Panc1 (cell line): ENCODE measurements around the gene FGF5. TPM values are rescaled to one million over a fixed set of nuclear protein-coding genes. Genes with fewer than 3 reads are reported as not detected.
A peak's percentile ranks its signal among the peaks of the same experiment; 100 is the strongest.

ENCODE experiments used
- ATAC-seq: fragments of 200-7000 bp; cut with Tn5 transposase; 2 replicates; pipeline ENCODE4 v1.9.1; 2020; ENCODE audit warnings: mild to moderate bottlenecking, moderate library complexity
- BruUV-seq: library from RNA; stranded (reverse); fragments of 400-500 nt; replicated peaks from 2 replicates; lab custom pipeline; 2021; lab: Mats Ljungman, UMichigan
- CTCF ChIA-PET: fragments of 300-600 bp; sonication (Branson Sonifier 250); formaldehyde crosslinking; loops from one replicate; lab custom pipeline; 2022; ENCODE audit warnings: antibody characterized with exemption; lab: Charles Lee
- POLR2A ChIA-PET: fragments of 300-600 bp; sonication (Branson Sonifier 250); formaldehyde crosslinking; loops from one replicate; lab custom pipeline; 2022; ENCODE audit warnings: antibody characterized with exemption; lab: Charles Lee
- DNase-seq: peaks from one replicate; pipeline ENCODE4 v3.0.0-alpha.2; 2010; ENCODE audit warnings: low read depth, low spot score
- H3K27ac ChIP-seq: 2 replicates; pipeline ENCODE4 v1.5.1; 2011; ENCODE audit warnings: mild to moderate bottlenecking, low read length, inconsistent platforms
- H3K27me3 ChIP-seq: fragments of 200-500 bp; sonication (Bioruptor generic); 2 replicates; pipeline ENCODE4 v1.6.0; 2014; ENCODE audit warnings: low read length, inconsistent platforms; ENCODE audit not compliant: control insufficient read depth, insufficient read depth
- H3K36me3 ChIP-seq: fragments of 200-500 bp; sonication (Bioruptor generic); 2 replicates; pipeline ENCODE4 v1.5.1; 2014; ENCODE audit warnings: inconsistent platforms, mild to moderate bottlenecking, low read length, moderate library complexity; ENCODE audit not compliant: control insufficient read depth, insufficient read depth
- H3K4me1 ChIP-seq: 2 replicates; pipeline ENCODE4 v1.5.1; 2011; ENCODE audit warnings: inconsistent platforms, mild to moderate bottlenecking, low read length, moderate library complexity; ENCODE audit not compliant: control insufficient read depth, insufficient read depth
- H3K4me3 ChIP-seq, 2 experiments: 2 replicates each; pipeline ENCODE4 v1.5.1; 2011 to 2012; ENCODE audit warnings: low read depth in 2 of 2, low read length in 2 of 2, mild to moderate bottlenecking in 2 of 2, inconsistent platforms in 1 of 2, moderate library complexity in 1 of 2
- H3K9me3 ChIP-seq: fragments of 200-500 bp; sonication (Bioruptor generic); 2 replicates; pipeline ENCODE4 v1.5.1; 2014; ENCODE audit warnings: low read depth, mild to moderate bottlenecking, inconsistent platforms, low read length, moderate library complexity; ENCODE audit not compliant: control insufficient read depth, insufficient read depth
- POLR2AphosphoS5 ChIP-seq: IDR thresholded peaks from 2 replicates; pipeline ENCODE4 v1.6.1; 2012; ENCODE audit warnings: mild to moderate bottlenecking, low read depth, low read length, moderate library complexity
- REST ChIP-seq, 2 experiments: IDR thresholded peaks; 2 replicates each; pipeline ENCODE4 v1.6.1; 2011 to 2012; ENCODE audit warnings: low read depth in 2 of 2, control low read depth in 1 of 2, low read length in 1 of 2, mild to moderate bottlenecking in 1 of 2, moderate library complexity in 1 of 2; ENCODE audit not compliant: insufficient read depth in 1 of 2
- SIN3A ChIP-seq: IDR thresholded peaks from 2 replicates; pipeline ENCODE4 v1.6.1; 2012; ENCODE audit warnings: low read depth, mild to moderate bottlenecking, low read length, moderate library complexity, borderline replicate concordance; ENCODE audit not compliant: insufficient read depth
- TCF7L2 ChIP-seq: IDR thresholded peaks from 2 replicates; pipeline ENCODE4 v1.6.1; 2011; ENCODE audit warnings: mild to moderate bottlenecking, low read depth, low read length, inconsistent platforms
- in situ Hi-C: cut with HindIII; loops from 2 replicates; pipeline ENCODE4 v1.10.0; 2016; ENCODE audit warnings: low sequenced_read_pairs, low pct_unique_long_range_greater_than_20kb
- intact Hi-C: fragments of 100-400 bp; cut with micrococcal nuclease; formaldehyde crosslinking; loops from one replicate; pipeline ENCODE4 v1.10.0; 2022; ENCODE audit not compliant: unreplicated experiment
- total RNA-seq: library from RNA; stranded (reverse); gene quantifications from one replicate; pipeline ENCODE4 v1.2.1, GENCODE V29; 2021; ENCODE audit not compliant: unreplicated experiment
- TF ChIP-seq, protein P1 (sequence below): fragments of 450-650 bp; IDR thresholded peaks from 2 replicates; pipeline ENCODE4 v1.5.1; 2017; ENCODE audit warnings: mild to moderate bottlenecking

The FGF5 gene
- total RNA-seq, 1 experiment from 2014 or later = 1.3 TPM

DNA sequence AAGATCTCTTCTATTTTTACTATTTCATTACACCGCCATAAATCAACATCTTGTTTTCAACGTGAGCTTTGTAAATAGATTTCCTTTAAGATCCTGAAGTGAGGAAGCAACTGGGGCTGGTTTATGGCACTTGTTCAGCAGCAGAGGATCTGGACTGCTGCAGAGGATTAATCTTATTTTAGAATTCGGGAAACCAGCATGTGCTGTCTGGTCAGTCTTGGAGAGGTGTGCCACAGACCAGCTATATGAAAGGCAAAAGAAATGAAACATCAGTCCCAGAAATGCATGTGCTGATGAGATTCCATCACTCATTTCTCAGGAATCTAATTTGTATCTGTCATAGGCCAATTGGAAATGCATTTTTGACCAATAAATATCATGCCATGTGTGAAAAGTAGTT is 45.8 kb upstream of the FGF5 start:
- POLR2A ChIA-PET = no interaction called here
- intact Hi-C loops (loop anchor here (5.0 kb wide), 2 partner anchors 102 to 117 kb away; partner anchors contain the start of gene CFAP299), in situ Hi-C loops (no loop called here)
- no peak for TF ChIP-seq SIN3A
- TF ChIP-seq TCF7L2 = no peak
- no peak for TF ChIP-seq POLR2AphosphoS5
- no peak for TF ChIP-seq REST (IDR thresholded peaks at IDR 0.05; ENCODE audit: insufficient read depth in 1 of 2, low read depth in 2 of 2, low read length in 1 of 2)
- TF ChIP-seq, protein P1, sequence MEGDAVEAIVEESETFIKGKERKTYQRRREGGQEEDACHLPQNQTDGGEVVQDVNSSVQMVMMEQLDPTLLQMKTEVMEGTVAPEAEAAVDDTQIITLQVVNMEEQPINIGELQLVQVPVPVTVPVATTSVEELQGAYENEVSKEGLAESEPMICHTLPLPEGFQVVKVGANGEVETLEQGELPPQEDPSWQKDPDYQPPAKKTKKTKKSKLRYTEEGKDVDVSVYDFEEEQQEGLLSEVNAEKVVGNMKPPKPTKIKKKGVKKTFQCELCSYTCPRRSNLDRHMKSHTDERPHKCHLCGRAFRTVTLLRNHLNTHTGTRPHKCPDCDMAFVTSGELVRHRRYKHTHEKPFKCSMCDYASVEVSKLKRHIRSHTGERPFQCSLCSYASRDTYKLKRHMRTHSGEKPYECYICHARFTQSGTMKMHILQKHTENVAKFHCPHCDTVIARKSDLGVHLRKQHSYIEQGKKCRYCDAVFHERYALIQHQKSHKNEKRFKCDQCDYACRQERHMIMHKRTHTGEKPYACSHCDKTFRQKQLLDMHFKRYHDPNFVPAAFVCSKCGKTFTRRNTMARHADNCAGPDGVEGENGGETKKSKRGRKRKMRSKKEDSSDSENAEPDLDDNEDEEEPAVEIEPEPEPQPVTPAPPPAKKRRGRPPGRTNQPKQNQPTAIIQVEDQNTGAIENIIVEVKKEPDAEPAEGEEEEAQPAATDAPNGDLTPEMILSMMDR = no peak
- H3K27me3 ChIP-seq = no peaks in the 10 kb centered on the region
- no TSS peak for BruUV-seq
- CTCF ChIA-PET = interaction anchor here (0.6 to 1.3 kb wide), 4 partner anchors 8 to 1192 kb away, joined by 3 to 6 read pairs (median 4); no protein-coding TSS in a partner anchor
- H3K36me3 ChIP-seq = no peaks in the 10 kb centered on the region
- H3K27ac ChIP-seq = no peak overlapping the region
- H3K4me1 ChIP-seq = no peaks in the 10 kb centered on the region
- H3K4me3 ChIP-seq = no peak overlapping the region
- ATAC-seq (no peak), DNase-seq (no peak)
- H3K9me3 ChIP-seq = no peaks in the 10 kb centered on the region

GRCh38 chr4:80221161-80221560 is 45.3 kb upstream of the FGF5 start:
- TF ChIP-seq, protein P1 = peak; percentile 38; the same call in 1 of the 2 replicates
- TF ChIP-seq REST (IDR thresholded peaks at IDR 0.05; ENCODE audit: insufficient read depth in 1 of 2, low read depth in 2 of 2, low read length in 1 of 2) (no peak), TCF7L2 (no peak), SIN3A (no peak), POLR2AphosphoS5 (no peak)
- ChIA-PET POLR2A (no interaction called here), CTCF (interaction anchor here (0.6 kb wide), 1 partner anchor 9 kb away, joined by 5 read pairs; no protein-coding TSS in a partner anchor)
- Histone ChIP-seq H3K27me3 (no peaks in the 10 kb centered on the region), H3K27ac (no peak overlapping the region), H3K4me3 (no peak overlapping the region), H3K4me1 (no peaks in the 10 kb centered on the region), H3K9me3 (no peaks in the 10 kb centered on the region), H3K36me3 (no peaks in the 10 kb centered on the region)
- in situ Hi-C loops (no loop called here), intact Hi-C loops (loop anchor here (5.0 kb wide), 2 partner anchors 101 to 116 kb away; partner anchors contain the start of gene CFAP299)
- BruUV-seq = no TSS peak
- DNase-seq (no peak), ATAC-seq (no peak)
